ENCODE measurements around the gene ZC3H12C. TPM values are rescaled to one million over a fixed set of nuclear protein-coding genes. Genes with fewer than 3 reads are reported as not detected.

ZC3H12C gene
- total and polyA plus RNA-seq, 2 of the 4 experiments (the other 2 are of a cell fraction), result 4.2 to 15.8 TPM

- Histone ChIP-seq H3K4me3 (ENCODE audit: insufficient read depth, low read depth, low read length) (no peak overlapping the region), H3K9ac (ENCODE audit: low read depth, low read length) (no peak overlapping the region), H3K4ac (ENCODE audit: low read depth, low read length) (0 out of 2 replicates have a peak overlapping the region, but pooled peaks have one; percentile 3), H3K18ac (ENCODE audit: low read depth, low read length) (no peak overlapping the region), H3K56ac (ENCODE audit: extremely low read depth, insufficient read depth, low read length) (no peak overlapping the region), H3K23ac (ENCODE audit: low read depth, low read length) (no peak overlapping the region), H3K27ac (ENCODE audit: insufficient read depth, low read length) (no peak overlapping the region), H2AFZ (replicated peaks; ENCODE audit: low read length, poor library complexity) (no peak overlapping the region), H3K36me3 (ENCODE audit: control insufficient read depth, insufficient read depth, low read length) (no peaks in the 10 kb centered on the region), H3K4me2 (ENCODE audit: low read depth, low read length) (no peak overlapping the region), H3K9me1 (ENCODE audit: insufficient read depth, low read length) (0 out of 2 replicates have a peak, but pooled peaks cover 4% of the 10 kb centered on the region), H2BK120ac (ENCODE audit: low read depth, low read length) (no peak overlapping the region), H3K27me3 (ENCODE audit: control insufficient read depth, insufficient read depth, low read length) (no peaks in the 10 kb centered on the region), H4K20me1 (ENCODE audit: insufficient read depth, low read length) (no peaks in the 10 kb centered on the region), H4K91ac (ENCODE audit: insufficient read depth, low read depth, low read length) (no peak overlapping the region), H4K5ac (ENCODE audit: low read depth, low read length) (no peak overlapping the region), H3K9me3 (ENCODE audit: control insufficient read depth, insufficient read depth, low read length) (no peaks in the 10 kb centered on the region), H4K8ac (ENCODE audit: low read depth in 2 of 2, low read length in 2 of 2) (no peak overlapping the region), H3K4me1 (ENCODE audit: control insufficient read depth, insufficient read depth, low read length) (peaks cover 6% of the 10 kb centered on the region), H3K79me1 (ENCODE audit: low read depth in 1 of 2, low read length in 2 of 2) (no peaks in the 10 kb centered on the region), H2BK15ac (ENCODE audit: low read depth, low read length) (0 out of 3 replicates have a peak overlapping the region, but pooled peaks have one; percentile 28), H2BK20ac (ENCODE audit: low read depth, low read length) (no peak overlapping the region), H2BK5ac (ENCODE audit: low read depth, low read length, poor library complexity, severe bottlenecking) (no peak overlapping the region), H2AK9ac (replicated peaks; ENCODE audit: low read depth, low read length, poor library complexity) (no peak overlapping the region), H2AK5ac (ENCODE audit: low read depth, low read length) (0 out of 2 replicates have a peak overlapping the region, but pooled peaks have one; percentile 20), H3K14ac (replicated peaks; ENCODE audit: low read depth, low read length) (no peak overlapping the region)
- POLR2A ChIA-PET (ENCODE audit: unreplicated experiment), result no interaction called here
- no peak for ATAC-seq (ENCODE audit: low read depth)
- in situ Hi-C loops (cut with MboI; ENCODE audit: low sequenced_read_pairs) (no loop called here), intact Hi-C loops (cut with micrococcal nuclease) (no loop called here), dilution Hi-C loops (cut with HindIII; ENCODE audit: low sequenced_read_pairs, unreplicated experiment) (no loop called here)
- BruUV-seq (replicated peaks), result no TSS peak
- CTCF ChIA-PET, result no interaction called here
- no CpG with 5 or more reads among the region's 1 CpG for WGBS, 2 experiments (ENCODE audit: extremely low coverage in 2 of 2, insufficient read length in 1 of 2)
- no peak for TF ChIP-seq USF2 (IDR thresholded peaks at IDR 0.05; ENCODE audit: low read depth, low read length)
- no peak for TF ChIP-seq RCOR1 (IDR thresholded peaks at IDR 0.05; ENCODE audit: insufficient replicate concordance, low read length)
- TF ChIP-seq MXI1 (IDR thresholded peaks at IDR 0.05; ENCODE audit: borderline replicate concordance, low read depth, low read length), result no peak
- no peak for TF ChIP-seq RAD21 (IDR thresholded peaks at IDR 0.05; ENCODE audit: low read length)
- no peak for TF ChIP-seq MAFK (IDR thresholded peaks at IDR 0.05; ENCODE audit: low read depth, low read length)
- no peak for TF ChIP-seq CEBPB (IDR thresholded peaks at IDR 0.05; ENCODE audit: low read depth, low read length)
- no peak for TF ChIP-seq RFX5 (IDR thresholded peaks at IDR 0.05; ENCODE audit: low read depth, low read length)
- TF ChIP-seq ELK1 (IDR thresholded peaks at IDR 0.05; ENCODE audit: borderline replicate concordance, low read depth, low read length), result no peak
- no peak for TF ChIP-seq NFE2L2 (IDR thresholded peaks at IDR 0.05; ENCODE audit: low read depth, low read length)
- no peak for TF ChIP-seq CHD1 (IDR thresholded peaks at IDR 0.05; ENCODE audit: low read depth, low read length)
- TF ChIP-seq MAZ (IDR thresholded peaks at IDR 0.05; ENCODE audit: borderline replicate concordance, low read depth, low read length), result no peak
- no peak for TF ChIP-seq BHLHE40 (IDR thresholded peaks at IDR 0.05; ENCODE audit: low read depth, low read length)
- TF ChIP-seq SMC3 (IDR thresholded peaks at IDR 0.05; ENCODE audit: low read depth, low read length), result no peak
- TF ChIP-seq POLR2A (IDR thresholded peaks at IDR 0.05; ENCODE audit: low read depth, low read length), result no peak
- no peak for TF ChIP-seq FOS (IDR thresholded peaks at IDR 0.05; ENCODE audit: low read depth, low read length)
- no peak for TF ChIP-seq CTCF (conservative IDR thresholded peaks at IDR 0.05; ENCODE audit: low read depth, low read length)
- DNase-seq, result no peak
These were observed 10.3 kb upstream of the ZC3H12C start for GRCh38 chr11:110082899-110083298.

All from IMR-90 (cell line).